Right lobe of liver (tissue), 6 donors: ENCODE results near the gene XRCC4. TPM values are rescaled to one million over a fixed set of nuclear protein-coding genes. Genes with fewer than 3 reads are reported as not detected.

Source experiments
- ATAC-seq, 4 donors: fragments of 200-7000 bp; cut with Tn5 transposase; one replicate each; pipeline ENCODE4 v1.9.1; 2020; ENCODE audit warnings: mild to moderate bottlenecking in 4 of 4, moderate library complexity in 4 of 4
- DNase-seq, 3 donors: peaks; one replicate each; pipeline ENCODE4 v3.0.0-alpha.2; 2020
- H3K27ac ChIP-seq, 3 donors: fragments of 200-600 bp; one replicate each; pipeline ENCODE4 v1.8.0; 2022
- H3K27me3 ChIP-seq, 2 donors: fragments of 200-600 bp; one replicate each; pipeline ENCODE4 v1.8.0; 2022
- H3K36me3 ChIP-seq, 4 donors: fragments of 200-600 bp; sonication (generic) in 1 of 4; one replicate each; pipeline versions ENCODE4 v1.5.1 to v1.8.0; 2017 to 2022; ENCODE audit warnings: control low read depth in 1 of 4
- H3K4me1 ChIP-seq, 4 donors: fragments of 200-600 bp; sonication (generic) in 1 of 4; one replicate each; pipeline versions ENCODE4 v1.5.1 to v1.8.0; 2017 to 2022; ENCODE audit warnings: control low read depth in 1 of 4
- H3K4me3 ChIP-seq, 3 donors: fragments of 200-600 bp; one replicate each; pipeline ENCODE4 v1.8.0; 2022
- H3K9me3 ChIP-seq, 4 donors: fragments of 200-600 bp; sonication (generic) in 1 of 4; one replicate each; pipeline versions ENCODE4 v1.5.1 to v1.8.0; 2017 to 2022; ENCODE audit warnings: control low read depth in 1 of 4
- CTCF ChIP-seq, 4 donors: fragments of 200-600 bp in 3 of 4; fragments of 450-650 bp in 1 of 4; IDR thresholded peaks; one replicate each; pipeline versions ENCODE4 v1.5.1 to v1.8.0; 2016 to 2022; ENCODE audit warnings: antibody characterized with exemption in 4 of 4, mild to moderate bottlenecking in 2 of 4
- POLR2A ChIP-seq: fragments of 450-650 bp; IDR thresholded peaks from one replicate; pipeline ENCODE4 v1.6.1; 2017; ENCODE audit warnings: antibody characterized with exemption, mild to moderate bottlenecking
- WGBS: methylation state at CpG from one replicate; pipeline ENCODE4 v1.1.6; 2018; ENCODE audit warnings: low coverage, low lambda C conversion rate; ENCODE audit not compliant: insufficient coverage; ENCODE audit errors: missing lambda C conversion rate; 5-methylcytosine and 5-hydroxymethylcytosine counted together
- intact Hi-C, 2 donors: fragments of 100-400 bp; cut with DNase I; formaldehyde crosslinking; loops; one replicate each; pipeline versions ENCODE4 v1.11.2 to v1.14.1; 2022
- total RNA-seq, 6 experiments: library from RNA; depleted of rRNA in 2 of 6; stranded (reverse); fragments of >200 nt in 2 of 6; fragmentation: NEBNext Ultra II Directional in 3 of 6; extraction: Animal tissue kit (Norgen Biotek cat#: 25700) in 3 of 6; gene quantifications; one replicate each; pipeline versions ENCODE4 v1.1.0 to v1.2.4, GENCODE V29; 2016 to 2023
- donor health status: DM: no; HTN: yes; CAD: no.
- donor health status: DM: no; HTN: no; CAD: no.
- donor health status: DM: no; HTN: no; CAD: no.
- donor health status: DM: no; HTN: yes; CAD: no.
- donor health status: DM: no; HTN: yes; CAD: no.

Gene XRCC4
- total RNA-seq, 6 experiments from 2014 or later = 1.6 to 4.8 (median 2.5) TPM

- TF ChIP-seq POLR2A = no peak
- TF ChIP-seq CTCF (IDR thresholded peaks at IDR 0.05) = no peak
- H3K9me3 ChIP-seq = peaks cover 0 to 4% (median 0%) of the 10 kb centered on the region in 4 donors
- no peak overlapping the region for H3K4me3 ChIP-seq
- H3K27me3 ChIP-seq = no peaks in the 10 kb centered on the region
- intact Hi-C loops = no loop called here
- H3K36me3 ChIP-seq = no peaks in the 10 kb centered on the region
- no peak overlapping the region for H3K27ac ChIP-seq
- WGBS = 58% methylated on average over 4 of the region's 6 CpGs
- DNase-seq (no peak), ATAC-seq (peak in 1 of 4 donors; percentile 36)
- H3K4me1 ChIP-seq = no peaks in the 10 kb centered on the region
These were observed 18.7 kb downstream of the XRCC4 start for GRCh38 chr5:83095957-83096539.

GRCh38 chr5:83096660-83097339 lies 19.5 kb downstream of the XRCC4 start:
- H3K9me3 ChIP-seq = peaks cover 0 to 4% (median 0%) of the 10 kb centered on the region in 4 donors
- H3K4me3 ChIP-seq = no peak overlapping the region
- no peak overlapping the region for H3K27ac ChIP-seq
- no peaks in the 10 kb centered on the region for H3K4me1 ChIP-seq
- no peak for DNase-seq
- intact Hi-C loops = no loop called here
- H3K36me3 ChIP-seq = no peaks in the 10 kb centered on the region
- H3K27me3 ChIP-seq = no peaks in the 10 kb centered on the region
- no peak for ATAC-seq
- TF ChIP-seq POLR2A (no peak), CTCF (IDR thresholded peaks at IDR 0.05) (no peak)
- 88% methylated on average over 2 of the region's 2 CpGs for WGBS

- 54% methylated on average over 2 of the region's 2 CpGs for WGBS
- Histone ChIP-seq H3K27ac (no peak overlapping the region), H3K9me3 (peaks cover 0 to 4% (median 0%) of the 10 kb centered on the region in 4 donors), H3K36me3 (no peaks in the 10 kb centered on the region), H3K4me3 (no peak overlapping the region), H3K27me3 (no peaks in the 10 kb centered on the region), H3K4me1 (no peaks in the 10 kb centered on the region)
- intact Hi-C loops = no loop called here
- TF ChIP-seq CTCF (IDR thresholded peaks at IDR 0.05) = no peak
- no peak for TF ChIP-seq POLR2A
- ATAC-seq (no peak), DNase-seq (no peak)
These were observed 20.4 kb downstream of the XRCC4 start for GRCh38 chr5:83097689-83098231.

- intact Hi-C loops = no loop called here
- ATAC-seq = no peak
- H3K36me3 ChIP-seq = no peaks in the 10 kb centered on the region
- H3K27me3 ChIP-seq = no peaks in the 10 kb centered on the region
- H3K4me3 ChIP-seq = no peak overlapping the region
- H3K9me3 ChIP-seq = no peaks in the 10 kb centered on the region
- H3K27ac ChIP-seq = no peak overlapping the region
- no peaks in the 10 kb centered on the region for H3K4me1 ChIP-seq
- DNase-seq = no peak
- TF ChIP-seq POLR2A (no peak), CTCF (IDR thresholded peaks at IDR 0.05) (no peak)
These were observed 21.7 kb downstream of the XRCC4 start for GRCh38 chr5:83099001-83099400.
